Left kidney (tissue), 2 donors: ENCODE results near the gene AFF3. TPM values are rescaled to one million over a fixed set of nuclear protein-coding genes. Genes with fewer than 3 reads are reported as not detected.

Experiments used
- DNase-seq: peaks from one replicate; pipeline ENCODE4 v3.0.0-alpha.2; 2013
- polyA plus RNA-seq: library from polyadenylated mRNA; unstranded; fragments of 120-200 nt; gene quantifications from one replicate; pipeline ENCODE4 v1.2.1, GENCODE V29; 2013; ENCODE audit not compliant: insufficient read length

AFF3 gene
- polyA plus RNA-seq, 1 donor, result 26.6 TPM

- no peak for DNase-seq
These were observed 506.7 kb downstream of the AFF3 start for GRCh38 chr2:99635710-99636109.

- DNase-seq, result no peak
These were observed 508.2 kb downstream of the AFF3 start for GRCh38 chr2:99634234-99634633.

GRCh38 chr2:99631700-99632099 lies 510.7 kb downstream of the AFF3 start:
- no peak for DNase-seq

GRCh38 chr2:99629320-99629719 lies 513.1 kb downstream of the AFF3 start:
- no peak for DNase-seq

- DNase-seq, result no peak
These were observed 516.2 kb downstream of the AFF3 start for GRCh38 chr2:99626158-99626557.

GRCh38 chr2:99624677-99625076 lies 517.7 kb downstream of the AFF3 start:
- DNase-seq, result no peak

GRCh38 chr2:99623613-99624012 lies 518.8 kb downstream of the AFF3 start:
- DNase-seq, result no peak

GRCh38 chr2:99623035-99623434 lies 519.4 kb downstream of the AFF3 start:
- no peak for DNase-seq

- DNase-seq, result no peak
These were observed 519.9 kb downstream of the AFF3 start for GRCh38 chr2:99622534-99622933.

GRCh38 chr2:99621774-99622173 lies 520.6 kb downstream of the AFF3 start:
- DNase-seq, result no peak

GRCh38 chr2:99621106-99621505 lies 521.3 kb downstream of the AFF3 start:
- DNase-seq, result no peak

- DNase-seq, result no peak
These were observed 523.2 kb downstream of the AFF3 start for GRCh38 chr2:99619151-99619550.

- no peak for DNase-seq
These were observed 523.8 kb downstream of the AFF3 start for GRCh38 chr2:99618579-99619097.

- no peak for DNase-seq
These were observed 524.6 kb downstream of the AFF3 start for GRCh38 chr2:99617811-99618210.

GRCh38 chr2:99615247-99615771 lies 527.1 kb downstream of the AFF3 start:
- no peak for DNase-seq

- DNase-seq, result peak; percentile 62
These were observed 528.4 kb downstream of the AFF3 start for GRCh38 chr2:99613980-99614379.

GRCh38 chr2:99611786-99612185 lies 530.6 kb downstream of the AFF3 start:
- DNase-seq, result no peak

- no peak for DNase-seq
These were observed 531.4 kb downstream of the AFF3 start for GRCh38 chr2:99611034-99611433.

- no peak for DNase-seq
These were observed 532.5 kb downstream of the AFF3 start for GRCh38 chr2:99609851-99610381.

- no peak for DNase-seq
These were observed 533.5 kb downstream of the AFF3 start for GRCh38 chr2:99608861-99609260.

GRCh38 chr2:99607861-99608491 lies 534.4 kb downstream of the AFF3 start:
- no peak for DNase-seq

GRCh38 chr2:99607454-99607853 lies 534.9 kb downstream of the AFF3 start:
- no peak for DNase-seq

- DNase-seq, result no peak
These were observed 537.4 kb downstream of the AFF3 start for GRCh38 chr2:99605036-99605435.

GRCh38 chr2:99602476-99602875 lies 539.9 kb downstream of the AFF3 start:
- DNase-seq, result no peak
